ENCODE data around the gene ABCC3. TPM values are rescaled to one million over a fixed set of nuclear protein-coding genes. Genes with fewer than 3 reads are reported as not detected.
A peak's percentile ranks its signal among the peaks of the same experiment; 100 is the strongest.

Gene ABCC3
- total and polyA plus RNA-seq, 9 of the 15 experiments (the other 6 are each of a cell fraction or from before 2014, with no cell fraction given): 0.03 to 1.6 (median 0.42) TPM; not detected in 5

DNA sequence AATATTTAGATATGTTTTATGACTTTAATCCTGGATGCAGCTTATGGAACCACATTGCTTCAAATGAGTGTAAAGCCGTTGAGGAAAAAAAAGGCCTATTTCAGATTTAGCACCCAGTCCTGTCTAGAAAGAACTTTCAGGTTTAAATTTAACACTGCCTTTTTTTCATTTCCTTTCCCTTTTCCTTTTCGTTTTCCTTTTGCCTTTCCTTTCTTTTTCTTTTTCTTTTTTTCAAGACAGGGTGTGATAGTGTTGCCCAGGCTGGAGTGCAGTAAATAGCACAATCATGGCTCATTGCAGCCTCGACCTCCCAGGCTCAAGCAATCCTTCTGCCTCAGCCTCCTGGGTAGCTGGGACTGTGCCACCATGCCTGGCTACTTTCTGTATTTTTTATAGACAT is 100.6 kb downstream of the ABCC3 start:
- TF ChIP-seq NUFIP1 (IDR thresholded peaks at IDR 0.05; ENCODE audit: partially characterized antibody): no peak
- no peak for TF ChIP-seq RHOXF2B (CRISPR knock-in tag; conservative IDR thresholded peaks at IDR 0.05)
- no peak for TF ChIP-seq RBM34 (IDR thresholded peaks at IDR 0.05; ENCODE audit: borderline replicate concordance, insufficient read depth, low read length)
- in situ Hi-C loops (cut with MboI) (no loop called here), intact Hi-C loops (cut with micrococcal nuclease) (no loop called here)
- peaks cover 5 to 8% of the 10 kb centered on the region in 2 experiments; a peak in 3 of 5 replicates for H3K4me1 ChIP-seq (replicated peaks in 1 of 2; ENCODE audit: control insufficient read depth in 2 of 2, insufficient read depth in 2 of 2, low read length in 2 of 2)
- peaks cover 18% of the 10 kb centered on the region for H4K20me1 ChIP-seq (replicated peaks; ENCODE audit: control insufficient read depth, insufficient read depth, low read length)
- no TSS peak for BruUV-seq (replicated peaks)
- H3K36me3 ChIP-seq (ENCODE audit: control insufficient read depth, insufficient read depth, low read length): peaks cover 65% of the 10 kb centered on the region
- H3K9ac ChIP-seq (ENCODE audit: insufficient read depth in 1 of 2, low read depth in 2 of 2, low read length in 2 of 2): no peak overlapping the region
- H2AFZ ChIP-seq (ENCODE audit: low read depth, low read length): no peak overlapping the region
- H3K27ac ChIP-seq (ENCODE audit: extremely low read depth, low read depth, low read length): no peak overlapping the region
- ChIA-PET POLR2A (no interaction called here), CTCF (ENCODE audit: low intra/inter-chr PET ratio) (no interaction called here)
- DNase-seq (ENCODE audit: extremely low read depth in 1 of 4, low spot score in 3 of 4) (no peak), ATAC-seq (no peak), FAIRE-seq (no peak)
- no peak overlapping the region for H3K4me2 ChIP-seq (ENCODE audit: insufficient read depth, low read length)
- peaks cover 3% of the 10 kb centered on the region for H3K9me1 ChIP-seq (ENCODE audit: control insufficient read depth, insufficient read depth, low read length)
- peaks cover 99% of the 10 kb centered on the region for H3K79me2 ChIP-seq (ENCODE audit: control insufficient read depth, insufficient read depth, low read length)
- no peaks in the 10 kb centered on the region for H3K9me3 ChIP-seq (replicated peaks; ENCODE audit: control insufficient read depth, insufficient read depth, low read depth, low read length)
- no peak overlapping the region for H3K4me3 ChIP-seq
- H3K27me3 ChIP-seq (ENCODE audit: control insufficient read depth in 2 of 2, insufficient read depth in 2 of 2, low read length in 2 of 2): no peaks in the 10 kb centered on the region
- WGBS (ENCODE audit: insufficient coverage, low coverage, missing lambda C conversion rate): 84% methylated on average over 2 of the region's 3 CpGs

DNA sequence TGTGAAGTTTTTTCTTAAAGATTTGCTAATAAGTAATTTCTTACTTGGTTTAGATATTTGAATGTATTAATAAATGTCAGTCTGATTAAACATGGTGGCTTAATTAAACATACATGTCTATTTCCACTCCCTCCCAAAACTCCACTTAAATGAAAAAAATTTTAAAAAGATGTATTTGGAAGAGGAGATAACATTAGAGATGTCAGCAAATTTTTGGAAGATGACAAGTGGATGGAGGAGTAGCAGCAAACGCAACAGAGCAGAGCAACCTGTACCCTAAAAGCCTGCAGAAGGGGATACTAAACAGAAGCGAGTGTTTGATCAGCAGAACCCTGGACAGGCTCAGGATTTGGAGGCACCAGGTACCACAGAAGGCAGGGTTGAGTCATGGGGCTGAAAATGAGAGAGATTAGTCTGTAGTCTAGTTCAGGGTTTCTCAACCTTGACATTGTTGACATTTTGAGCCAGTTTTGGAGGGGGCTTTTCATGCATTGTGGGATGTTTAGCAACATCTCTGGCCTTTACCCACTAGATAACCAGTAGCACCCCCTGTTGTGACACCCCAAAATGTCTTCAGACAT is 102.5 kb downstream of the ABCC3 start:
- POLR2A ChIA-PET: no interaction called here
- in situ Hi-C loops (cut with MboI): no loop called here
- H3K27me3 ChIP-seq (ENCODE audit: control insufficient read depth in 2 of 2, insufficient read depth in 2 of 2, low read length in 2 of 2): no peaks in the 10 kb centered on the region
- no peaks in the 10 kb centered on the region for H3K4me1 ChIP-seq (replicated peaks in 1 of 2; ENCODE audit: control insufficient read depth in 2 of 2, insufficient read depth in 2 of 2, low read length in 2 of 2)
- CTCF ChIA-PET (ENCODE audit: low intra/inter-chr PET ratio): no interaction called here
- intact Hi-C loops (cut with micrococcal nuclease): no loop called here
- no peak overlapping the region for H3K4me3 ChIP-seq
- peaks cover 79% of the 10 kb centered on the region for H3K36me3 ChIP-seq (ENCODE audit: control insufficient read depth, insufficient read depth, low read length)
- DNase-seq (ENCODE audit: extremely low read depth in 1 of 4, low spot score in 3 of 4): no peak
- no peak overlapping the region for H3K4me2 ChIP-seq (ENCODE audit: insufficient read depth, low read length)
- H2AFZ ChIP-seq (ENCODE audit: low read depth, low read length): no peak overlapping the region
- peaks cover 91% of the 10 kb centered on the region for H3K79me2 ChIP-seq (ENCODE audit: control insufficient read depth, insufficient read depth, low read length)
- H4K20me1 ChIP-seq (replicated peaks; ENCODE audit: control insufficient read depth, insufficient read depth, low read length): peaks cover 1% of the 10 kb centered on the region; the same call in 1 of the 2 replicates
- H3K27ac ChIP-seq (ENCODE audit: extremely low read depth, low read depth, low read length): no peak overlapping the region
- no TSS peak for BruUV-seq (replicated peaks)
- FAIRE-seq: no peak
- H3K9me1 ChIP-seq (ENCODE audit: control insufficient read depth, insufficient read depth, low read length): no peaks in the 10 kb centered on the region
- WGBS (ENCODE audit: insufficient coverage, low coverage, missing lambda C conversion rate): 96% methylated on average over 2 of the region's 2 CpGs
- H3K9me3 ChIP-seq (replicated peaks; ENCODE audit: control insufficient read depth, insufficient read depth, low read depth, low read length): no peaks in the 10 kb centered on the region
- ATAC-seq: no peak
- H3K9ac ChIP-seq (ENCODE audit: insufficient read depth in 1 of 2, low read depth in 2 of 2, low read length in 2 of 2): no peak overlapping the region
- no peak for TF ChIP-seq SRSF9 (IDR thresholded peaks at IDR 0.05; ENCODE audit: borderline replicate concordance, low read depth, low read length)
- TF ChIP-seq MCM5 (IDR thresholded peaks at IDR 0.05; ENCODE audit: low read depth): no peak
- TF ChIP-seq NCOR1 (IDR thresholded peaks at IDR 0.05): no peak
- peak; percentile 67 for TF ChIP-seq ZNF316 (IDR thresholded peaks at IDR 0.05)
- TF ChIP-seq, protein P1, sequence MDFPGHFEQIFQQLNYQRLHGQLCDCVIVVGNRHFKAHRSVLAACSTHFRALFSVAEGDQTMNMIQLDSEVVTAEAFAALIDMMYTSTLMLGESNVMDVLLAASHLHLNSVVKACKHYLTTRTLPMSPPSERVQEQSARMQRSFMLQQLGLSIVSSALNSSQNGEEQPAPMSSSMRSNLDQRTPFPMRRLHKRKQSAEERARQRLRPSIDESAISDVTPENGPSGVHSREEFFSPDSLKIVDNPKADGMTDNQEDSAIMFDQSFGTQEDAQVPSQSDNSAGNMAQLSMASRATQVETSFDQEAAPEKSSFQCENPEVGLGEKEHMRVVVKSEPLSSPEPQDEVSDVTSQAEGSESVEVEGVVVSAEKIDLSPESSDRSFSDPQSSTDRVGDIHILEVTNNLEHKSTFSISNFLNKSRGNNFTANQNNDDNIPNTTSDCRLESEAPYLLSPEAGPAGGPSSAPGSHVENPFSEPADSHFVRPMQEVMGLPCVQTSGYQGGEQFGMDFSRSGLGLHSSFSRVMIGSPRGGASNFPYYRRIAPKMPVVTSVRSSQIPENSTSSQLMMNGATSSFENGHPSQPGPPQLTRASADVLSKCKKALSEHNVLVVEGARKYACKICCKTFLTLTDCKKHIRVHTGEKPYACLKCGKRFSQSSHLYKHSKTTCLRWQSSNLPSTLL (IDR thresholded peaks at IDR 0.05): no peak
- no peak for TF ChIP-seq CC2D1A (IDR thresholded peaks at IDR 0.05)
- no peak for TF ChIP-seq CBFA2T3 (IDR thresholded peaks at IDR 0.05)
- TF ChIP-seq C11orf30 (IDR thresholded peaks at IDR 0.05; ENCODE audit: low read depth): peak; percentile 52
- TF ChIP-seq, protein P2, sequence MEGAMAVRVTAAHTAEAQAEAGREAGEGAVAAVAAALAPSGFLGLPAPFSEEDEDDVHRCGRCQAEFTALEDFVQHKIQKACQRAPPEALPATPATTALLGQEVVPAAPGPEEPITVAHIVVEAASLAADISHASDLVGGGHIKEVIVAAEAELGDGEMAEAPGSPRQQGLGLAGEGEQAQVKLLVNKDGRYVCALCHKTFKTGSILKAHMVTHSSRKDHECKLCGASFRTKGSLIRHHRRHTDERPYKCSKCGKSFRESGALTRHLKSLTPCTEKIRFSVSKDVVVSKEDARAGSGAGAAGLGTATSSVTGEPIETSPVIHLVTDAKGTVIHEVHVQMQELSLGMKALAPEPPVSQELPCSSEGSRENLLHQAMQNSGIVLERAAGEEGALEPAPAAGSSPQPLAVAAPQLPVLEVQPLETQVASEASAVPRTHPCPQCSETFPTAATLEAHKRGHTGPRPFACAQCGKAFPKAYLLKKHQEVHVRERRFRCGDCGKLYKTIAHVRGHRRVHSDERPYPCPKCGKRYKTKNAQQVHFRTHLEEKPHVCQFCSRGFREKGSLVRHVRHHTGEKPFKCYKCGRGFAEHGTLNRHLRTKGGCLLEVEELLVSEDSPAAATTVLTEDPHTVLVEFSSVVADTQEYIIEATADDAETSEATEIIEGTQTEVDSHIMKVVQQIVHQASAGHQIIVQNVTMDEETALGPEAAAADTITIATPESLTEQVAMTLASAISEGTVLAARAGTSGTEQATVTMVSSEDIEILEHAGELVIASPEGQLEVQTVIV (CRISPR knock-in tag; IDR thresholded peaks at IDR 0.05; ENCODE audit: borderline replicate concordance): no peak
- TF ChIP-seq RBFOX2 (IDR thresholded peaks at IDR 0.05; ENCODE audit: low read depth, low read length): no peak
- TF ChIP-seq NBN (IDR thresholded peaks at IDR 0.05; ENCODE audit: low read depth): no peak
